Cardiac muscle cell (in vitro differentiated cells and primary cell): ENCODE results near the gene TACR3. TPM values are rescaled to one million over a fixed set of nuclear protein-coding genes. Genes with fewer than 3 reads are reported as not detected.

Experiments used
- DNase-seq, 2 donors: peaks; one replicate each; pipeline versions ENCODE4 v3.0.0 to v3.0.0-alpha.2; 2010 to 2017; ENCODE audit warnings: low read depth in 1 of 2, low spot score in 1 of 2
- H3K27ac ChIP-seq: fragments of 200-600 bp; sonication (generic); 2 replicates; pipeline ENCODE4 v1.5.1; 2016
- H3K27me3 ChIP-seq: fragments of 200-600 bp; sonication (generic); 2 replicates; pipeline ENCODE4 v1.6.0; 2016; ENCODE audit warnings: control low read depth
- H3K36me3 ChIP-seq: fragments of 200-600 bp; sonication (generic); 2 replicates; pipeline ENCODE4 v1.5.1; 2016; ENCODE audit warnings: control low read depth
- H3K4me1 ChIP-seq: fragments of 200-600 bp; sonication (generic); 2 replicates; pipeline ENCODE4 v1.8.1; 2017; ENCODE audit warnings: low read depth, mild to moderate bottlenecking, mixed run types
- H3K4me3 ChIP-seq: fragments of 200-600 bp; sonication (generic); 2 replicates; pipeline ENCODE4 v1.5.1; 2016; ENCODE audit warnings: mild to moderate bottlenecking
- H3K9me3 ChIP-seq: fragments of 200-600 bp; sonication (generic); 2 replicates; pipeline ENCODE4 v1.5.1; 2017; ENCODE audit warnings: low read depth, mild to moderate bottlenecking, control low read depth
- CTCF ChIP-seq: IDR thresholded peaks from 2 replicates; pipeline ENCODE4 v1.5.1; 2012; ENCODE audit warnings: low read depth, mild to moderate bottlenecking, low read length
- polyA plus RNA-seq: library from polyadenylated mRNA; unstranded; fragments of >200 nt; fragmentation: Nextera tagmentation; extraction: Ambion mirVana; gene quantifications from 2 replicates; pipeline ENCODE4 v1.2.1, GENCODE V29; 2016
- total RNA-seq: library from RNA; depleted of rRNA; stranded (reverse); fragments of >200 nt; gene quantifications from 2 replicates; pipeline ENCODE4 v1.2.3, GENCODE V29; 2016

The TACR3 gene
- total and polyA plus RNA-seq, 2 experiments from 2014 or later = not detected

GRCh38 chr4:103664436-103665075 is 55.2 kb downstream of the TACR3 start:
- no peak for TF ChIP-seq CTCF
- H3K27me3 ChIP-seq = no peaks in the 10 kb centered on the region
- no peak overlapping the region for H3K4me3 ChIP-seq
- H3K27ac ChIP-seq = no peak overlapping the region
- no peaks in the 10 kb centered on the region for H3K4me1 ChIP-seq
- no peaks in the 10 kb centered on the region for H3K9me3 ChIP-seq
- no peaks in the 10 kb centered on the region for H3K36me3 ChIP-seq
- no peak for DNase-seq

DNA sequence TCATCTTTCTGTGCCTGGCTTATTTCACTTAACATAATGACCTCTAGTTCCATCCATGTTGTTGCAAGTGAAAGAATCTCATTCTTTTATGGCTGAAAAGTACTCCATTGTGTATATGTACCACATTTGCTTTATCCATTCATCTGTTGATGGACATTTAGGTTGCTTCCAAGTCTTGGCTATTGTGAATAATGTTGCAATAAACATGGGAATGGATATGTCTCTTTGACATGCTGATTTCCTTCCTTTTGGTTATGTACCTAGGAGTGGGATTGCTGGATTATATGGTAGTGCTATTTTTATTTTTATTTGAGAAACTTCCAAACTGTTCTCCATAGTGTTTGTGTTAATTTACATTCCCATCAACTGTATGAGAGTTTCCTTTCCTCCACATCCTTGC is 71.2 kb downstream of the TACR3 start:
- Histone ChIP-seq H3K4me3 (no peak overlapping the region), H3K4me1 (no peaks in the 10 kb centered on the region), H3K27me3 (no peaks in the 10 kb centered on the region), H3K36me3 (no peaks in the 10 kb centered on the region), H3K27ac (no peak overlapping the region), H3K9me3 (no peaks in the 10 kb centered on the region)
- no peak for TF ChIP-seq CTCF
- DNase-seq = no peak

- TF ChIP-seq CTCF = no peak
- no peaks in the 10 kb centered on the region for H3K27me3 ChIP-seq
Observed at GRCh38 chr4:103645991-103646390, 73.8 kb downstream of the TACR3 start.

DNA sequence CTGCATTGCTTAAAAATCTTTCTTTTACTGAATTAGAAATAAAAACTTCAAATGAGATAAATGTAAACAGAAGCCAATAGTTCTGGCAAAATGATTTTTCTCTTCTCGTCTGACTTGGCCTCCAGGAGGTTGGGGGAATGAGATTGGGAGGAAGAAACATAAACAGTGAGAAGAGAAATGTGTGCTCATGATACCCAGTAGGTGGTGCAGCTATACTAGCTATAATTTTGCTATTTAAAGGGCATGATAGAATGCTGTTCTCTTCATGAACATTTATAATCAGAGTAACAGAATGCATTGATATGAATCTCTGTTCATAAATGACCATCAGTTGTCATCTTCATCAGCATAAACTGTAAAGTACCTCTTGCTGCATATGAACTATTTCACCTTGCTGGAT is 85.5 kb downstream of the TACR3 start:
- no peaks in the 10 kb centered on the region for H3K9me3 ChIP-seq
- DNase-seq = no peak
- H3K27ac ChIP-seq = no peak overlapping the region
- no peak overlapping the region for H3K4me3 ChIP-seq
- H3K4me1 ChIP-seq = no peaks in the 10 kb centered on the region
- no peak for TF ChIP-seq CTCF
- no peaks in the 10 kb centered on the region for H3K36me3 ChIP-seq
- no peaks in the 10 kb centered on the region for H3K27me3 ChIP-seq

More at GRCh38 chr4:103645991-103646390, 73.8 kb downstream of the TACR3 start:
- H3K27ac ChIP-seq = no peak overlapping the region
- no peak for DNase-seq
- no peaks in the 10 kb centered on the region for H3K4me1 ChIP-seq
- H3K36me3 ChIP-seq = no peaks in the 10 kb centered on the region
- no peaks in the 10 kb centered on the region for H3K9me3 ChIP-seq
- no peak overlapping the region for H3K4me3 ChIP-seq

DNA sequence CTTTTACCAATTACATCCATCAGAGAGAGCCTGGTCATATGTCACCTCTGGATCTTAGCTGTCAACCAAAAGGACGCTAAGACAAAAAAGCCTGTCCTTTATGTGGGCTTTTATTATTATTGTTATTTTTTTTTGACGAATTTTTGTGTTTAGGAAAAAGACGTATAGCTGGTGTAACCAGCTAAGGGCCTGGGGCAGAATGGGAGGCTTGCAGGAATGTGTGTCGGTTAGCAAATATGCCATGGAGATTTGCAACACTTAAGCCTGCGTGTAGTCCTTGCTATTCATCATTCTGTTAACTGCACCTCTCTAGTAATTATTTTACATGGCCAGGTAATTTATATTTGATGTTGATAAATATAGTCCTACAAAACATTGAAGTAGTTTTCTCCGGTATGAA is 93.5 kb downstream of the TACR3 start:
- TF ChIP-seq CTCF = no peak
- Histone ChIP-seq H3K4me3 (no peak overlapping the region), H3K9me3 (no peaks in the 10 kb centered on the region), H3K36me3 (no peaks in the 10 kb centered on the region), H3K27ac (no peak overlapping the region), H3K4me1 (no peaks in the 10 kb centered on the region), H3K27me3 (no peaks in the 10 kb centered on the region)
- DNase-seq = no peak
